Measurements from ENCODE around the gene STAT5A. TPM values are rescaled to one million over a fixed set of nuclear protein-coding genes. Genes with fewer than 3 reads are reported as not detected.

STAT5A gene
- total and polyA plus RNA-seq, 9 of the 15 experiments (the other 6 are each of a cell fraction or from before 2014, with no cell fraction given), result 79.9 to 415 (median 196) TPM

GRCh38 chr17:42274812-42275526 lies 13.3 kb upstream of the STAT5A start (continued):
- TF ChIP-seq ZNF253 (CRISPR knock-in tag; conservative IDR thresholded peaks at IDR 0.05) (0 out of 2 replicates have a peak, but pooled peaks have one; percentile 52), HDAC2 (IDR thresholded peaks at IDR 0.05) (peak; percentile 11; the same call in 1 of the 2 replicates), THRAP3 (IDR thresholded peaks at IDR 0.05; ENCODE audit: borderline replicate concordance) (0 out of 2 replicates have a peak, but pooled peaks have one; percentile 48), BCLAF1 (IDR thresholded peaks at IDR 0.05; ENCODE audit: borderline replicate concordance in 1 of 2, control insufficient read depth in 1 of 2, low read depth in 2 of 2, low read length in 1 of 2) (0 out of 4 replicates have a peak, but pooled peaks of 1 of the 2 experiments have one; percentile 78), SUPT5H (IDR thresholded peaks at IDR 0.05) (0 out of 2 replicates have a peak, but pooled peaks have one; percentile 0), VEZF1 (CRISPR knock-in tag; IDR thresholded peaks at IDR 0.05) (no peak), RNF219 (CRISPR knock-in tag; IDR thresholded peaks at IDR 0.05) (0 out of 2 replicates have a peak, but pooled peaks have one; percentile 6), TBL1XR1 (IDR thresholded peaks at IDR 0.05; ENCODE audit: low read length in 2 of 2) (no peak), MITF (IDR thresholded peaks at IDR 0.05) (no peak), POLR2AphosphoS2 (IDR thresholded peaks at IDR 0.05; ENCODE audit: low read length) (peak; percentile 67; the same call in 1 of the 2 replicates), TEAD1 (CRISPR knock-in tag; IDR thresholded peaks at IDR 0.05) (0 out of 4 replicates have a peak, but pooled peaks of 1 of the 2 experiments have one; percentile 8), UBTF (IDR thresholded peaks at IDR 0.05; ENCODE audit: borderline replicate concordance in 1 of 2, low read depth in 2 of 2, low read length in 2 of 2) (peak in 1 of 2 experiments; percentile 10; a peak in 1 of 4 replicates), YY1 (IDR thresholded peaks at IDR 0.05; ENCODE audit: borderline replicate concordance in 1 of 3, control insufficient read depth in 1 of 3, extremely low read depth in 1 of 3, insufficient read depth in 3 of 3, insufficient read length in 1 of 3, insufficient replicate concordance in 2 of 3, low read depth in 1 of 3, low read length in 2 of 3) (peak in 1 of 3 experiments; percentile 67)

Measured in K562 (cell line).